HepG2 (cell line): Measurements from ENCODE around the gene MED15. TPM values are rescaled to one million over a fixed set of nuclear protein-coding genes. Genes with fewer than 3 reads are reported as not detected.
A peak's percentile ranks its signal among the peaks of the same experiment; 100 is the strongest.

ENCODE experiments used
- ARID5B ChIP-seq: IDR thresholded peaks from 2 replicates; pipeline ENCODE4 v1.4.0; 2020; ENCODE audit warnings: mild to moderate bottlenecking, missing genetic modification reagents
- BRF2 ChIP-seq: sonication (generic); formaldehyde crosslinking; IDR thresholded peaks from 2 replicates; pipeline ENCODE4 v1.8.1; 2022; ENCODE audit warnings: mild to moderate bottlenecking, missing genetic modification reagents
- HMG20A ChIP-seq: IDR thresholded peaks from 2 replicates; pipeline ENCODE4 v1.6.1; 2016; ENCODE audit warnings: borderline replicate concordance
- MTA1 ChIP-seq: sonication (generic); formaldehyde crosslinking; IDR thresholded peaks from 2 replicates; pipeline ENCODE4 v1.4.0; 2020; ENCODE audit warnings: missing genetic modification reagents, mild to moderate bottlenecking, borderline replicate concordance
- PLSCR1 ChIP-seq: sonication (generic); formaldehyde crosslinking; IDR thresholded peaks from 2 replicates; pipeline ENCODE4 v1.5.0; 2020; ENCODE audit warnings: missing genetic modification reagents, mild to moderate bottlenecking, borderline replicate concordance
- SAP130 ChIP-seq: IDR thresholded peaks from 2 replicates; pipeline ENCODE4 v1.6.1; 2016; ENCODE audit warnings: low read depth
- THAP11 ChIP-seq: IDR thresholded peaks from 2 replicates; pipeline ENCODE4 v1.6.1; 2016; ENCODE audit warnings: missing biosample characterization, missing genetic modification reagents
- ZFP36L1 ChIP-seq: sonication (generic); formaldehyde crosslinking; IDR thresholded peaks from 2 replicates; pipeline ENCODE4 v1.8.0; 2022; ENCODE audit warnings: mild to moderate bottlenecking, missing genetic modification reagents, moderate library complexity
- polyA plus RNA-seq, 8 experiments: library from polyadenylated mRNA; depleted of rRNA in 3 of 8; stranded (reverse) in 7 of 8; unstranded in 1 of 8; fragments of >200 nt; fragmentation: Illumina TruSeq in 4 of 8; extraction: Trizol in 4 of 8; gene quantifications; 2 replicates each; pipeline versions ENCODE4 v1.2.1 to v1.2.3, GENCODE V29; 2011 to 2016; ENCODE audit warnings: low read depth in 4 of 8, missing spikeins in 1 of 8, mixed read lengths in 1 of 8; ENCODE audit not compliant: insufficient read depth in 1 of 8
- total RNA-seq, 5 experiments: library from RNA; depleted of rRNA; stranded (reverse); fragments of >200 nt; fragmentation: Illumina TruSeq; extraction: Trizol; gene quantifications; 2 replicates each; pipeline ENCODE4 v1.2.3, GENCODE V29; 2016; ENCODE audit warnings: low read depth in 1 of 5
- TF ChIP-seq, protein P1 (sequence below): sonication (generic); formaldehyde crosslinking; IDR thresholded peaks from 2 replicates; pipeline ENCODE4 v1.8.1; 2023; ENCODE audit warnings: mild to moderate bottlenecking, missing genetic modification reagents
- TF ChIP-seq, protein P2 (sequence below): sonication (generic); formaldehyde crosslinking; IDR thresholded peaks from one replicate; pipeline ENCODE4 v1.5.1; 2020; ENCODE audit warnings: mild to moderate bottlenecking, missing genetic modification reagents; ENCODE audit errors: not compliant biosample characterization

The MED15 gene
- total and polyA plus RNA-seq, 2 of the 13 experiments (the other 11 are each of a cell fraction or from before 2014, with no cell fraction given), result 14.3 to 27.0 TPM

- TF ChIP-seq BRF2 (CRISPR knock-in tag) (no peak), PLSCR1 (CRISPR knock-in tag) (no peak), HMG20A (CRISPR knock-in tag) (peak; percentile 75; the same call in 1 of the 2 replicates), SAP130 (CRISPR knock-in tag) (peak; percentile 94), THAP11 (CRISPR knock-in tag) (peak; percentile 36; the same call in 1 of the 2 replicates), ARID5B (CRISPR knock-in tag) (peak; percentile 64; the same call in 1 of the 2 replicates), MTA1 (CRISPR knock-in tag) (0 out of 2 replicates have a peak, but pooled peaks have one; percentile 45), ZFP36L1 (CRISPR knock-in tag) (peak; percentile 37; the same call in 1 of the 2 replicates)
- TF ChIP-seq, protein P1, sequence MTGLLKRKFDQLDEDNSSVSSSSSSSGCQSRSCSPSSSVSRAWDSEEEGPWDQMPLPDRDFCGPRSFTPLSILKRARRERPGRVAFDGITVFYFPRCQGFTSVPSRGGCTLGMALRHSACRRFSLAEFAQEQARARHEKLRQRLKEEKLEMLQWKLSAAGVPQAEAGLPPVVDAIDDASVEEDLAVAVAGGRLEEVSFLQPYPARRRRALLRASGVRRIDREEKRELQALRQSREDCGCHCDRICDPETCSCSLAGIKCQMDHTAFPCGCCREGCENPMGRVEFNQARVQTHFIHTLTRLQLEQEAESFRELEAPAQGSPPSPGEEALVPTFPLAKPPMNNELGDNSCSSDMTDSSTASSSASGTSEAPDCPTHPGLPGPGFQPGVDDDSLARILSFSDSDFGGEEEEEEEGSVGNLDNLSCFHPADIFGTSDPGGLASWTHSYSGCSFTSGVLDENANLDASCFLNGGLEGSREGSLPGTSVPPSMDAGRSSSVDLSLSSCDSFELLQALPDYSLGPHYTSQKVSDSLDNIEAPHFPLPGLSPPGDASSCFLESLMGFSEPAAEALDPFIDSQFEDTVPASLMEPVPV (CRISPR knock-in tag), result no peak
- TF ChIP-seq, protein P2, sequence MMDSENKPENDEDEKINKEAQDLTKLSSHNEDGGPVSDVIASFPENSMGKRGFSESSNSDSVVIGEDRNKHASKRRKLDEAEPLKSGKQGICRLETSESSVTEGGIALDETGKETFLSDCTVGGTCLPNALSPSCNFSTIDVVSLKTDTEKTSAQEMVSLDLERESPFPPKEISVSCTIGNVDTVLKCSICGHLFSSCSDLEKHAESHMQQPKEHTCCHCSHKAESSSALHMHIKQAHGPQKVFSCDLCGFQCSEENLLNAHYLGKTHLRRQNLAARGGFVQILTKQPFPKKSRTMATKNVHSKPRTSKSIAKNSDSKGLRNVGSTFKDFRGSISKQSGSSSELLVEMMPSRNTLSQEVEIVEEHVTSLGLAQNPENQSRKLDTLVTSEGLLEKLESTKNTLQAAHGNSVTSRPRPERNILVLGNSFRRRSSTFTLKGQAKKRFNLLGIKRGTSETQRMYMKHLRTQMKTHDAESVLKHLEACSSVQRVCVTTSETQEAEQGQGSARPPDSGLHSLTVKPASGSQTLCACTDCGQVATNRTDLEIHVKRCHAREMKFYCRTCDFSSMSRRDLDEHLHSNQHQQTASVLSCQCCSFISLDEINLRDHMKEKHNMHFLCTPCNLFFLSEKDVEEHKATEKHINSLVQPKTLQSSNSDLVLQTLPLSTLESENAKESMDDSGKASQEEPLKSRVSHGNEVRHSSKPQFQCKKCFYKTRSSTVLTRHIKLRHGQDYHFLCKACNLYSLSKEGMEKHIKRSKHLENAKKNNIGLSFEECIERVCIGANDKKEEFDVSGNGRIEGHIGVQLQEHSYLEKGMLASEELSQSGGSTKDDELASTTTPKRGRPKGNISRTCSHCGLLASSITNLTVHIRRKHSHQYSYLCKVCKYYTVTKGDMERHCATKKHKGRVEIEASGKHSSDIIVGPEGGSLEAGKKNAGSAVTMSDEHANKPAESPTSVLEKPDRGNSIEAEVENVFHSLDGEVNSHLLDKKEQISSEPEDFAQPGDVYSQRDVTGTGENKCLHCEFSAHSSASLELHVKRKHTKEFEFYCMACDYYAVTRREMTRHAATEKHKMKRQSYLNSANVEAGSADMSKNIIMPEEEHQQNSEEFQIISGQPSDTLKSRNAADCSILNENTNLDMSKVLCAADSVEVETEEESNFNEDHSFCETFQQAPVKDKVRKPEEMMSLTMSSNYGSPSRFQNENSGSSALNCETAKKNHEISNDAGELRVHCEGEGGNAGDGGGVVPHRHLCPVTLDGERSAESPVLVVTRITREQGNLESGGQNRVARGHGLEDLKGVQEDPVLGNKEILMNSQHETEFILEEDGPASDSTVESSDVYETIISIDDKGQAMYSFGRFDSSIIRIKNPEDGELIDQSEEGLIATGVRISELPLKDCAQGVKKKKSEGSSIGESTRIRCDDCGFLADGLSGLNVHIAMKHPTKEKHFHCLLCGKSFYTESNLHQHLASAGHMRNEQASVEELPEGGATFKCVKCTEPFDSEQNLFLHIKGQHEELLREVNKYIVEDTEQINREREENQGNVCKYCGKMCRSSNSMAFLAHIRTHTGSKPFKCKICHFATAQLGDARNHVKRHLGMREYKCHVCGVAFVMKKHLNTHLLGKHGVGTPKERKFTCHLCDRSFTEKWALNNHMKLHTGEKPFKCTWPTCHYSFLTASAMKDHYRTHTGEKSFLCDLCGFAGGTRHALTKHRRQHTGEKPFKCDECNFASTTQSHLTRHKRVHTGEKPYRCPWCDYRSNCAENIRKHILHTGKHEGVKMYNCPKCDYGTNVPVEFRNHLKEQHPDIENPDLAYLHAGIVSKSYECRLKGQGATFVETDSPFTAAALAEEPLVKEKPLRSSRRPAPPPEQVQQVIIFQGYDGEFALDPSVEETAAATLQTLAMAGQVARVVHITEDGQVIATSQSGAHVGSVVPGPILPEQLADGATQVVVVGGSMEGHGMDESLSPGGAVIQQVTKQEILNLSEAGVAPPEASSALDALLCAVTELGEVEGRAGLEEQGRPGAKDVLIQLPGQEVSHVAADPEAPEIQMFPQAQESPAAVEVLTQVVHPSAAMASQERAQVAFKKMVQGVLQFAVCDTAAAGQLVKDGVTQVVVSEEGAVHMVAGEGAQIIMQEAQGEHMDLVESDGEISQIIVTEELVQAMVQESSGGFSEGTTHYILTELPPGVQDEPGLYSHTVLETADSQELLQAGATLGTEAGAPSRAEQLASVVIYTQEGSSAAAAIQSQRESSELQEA, result peak; percentile 34
Measured at GRCh38 chr22:20552443-20553401, 45.3 kb downstream of the MED15 start (continued).
